H9 (cell line): ENCODE results near the gene EML4. TPM values are rescaled to one million over a fixed set of nuclear protein-coding genes. Genes with fewer than 3 reads are reported as not detected.

Experiments
- DNase-seq: peaks from one replicate; pipeline ENCODE4 v3.0.0-alpha.2; 2017
- H2AFZ ChIP-seq: one replicate; pipeline ENCODE4 v1.6.1; 2013; ENCODE audit warnings: mild to moderate bottlenecking, low read length, control low read depth, moderate library complexity
- H2AK5ac ChIP-seq: 2 replicates; pipeline ENCODE4 v1.6.1; 2013; ENCODE audit warnings: low read length, control low read depth, mixed read lengths; ENCODE audit not compliant: insufficient read length
- H2BK120ac ChIP-seq: one replicate; pipeline ENCODE4 v1.6.1; 2013; ENCODE audit warnings: low read depth, mild to moderate bottlenecking, low read length, control low read depth, inconsistent platforms; ENCODE audit not compliant: poor library complexity, severe bottlenecking
- H2BK12ac ChIP-seq: 2 replicates; pipeline ENCODE4 v1.6.1; 2013; ENCODE audit warnings: low read length, control low read depth, mixed read lengths, low read depth; ENCODE audit not compliant: insufficient read length
- H2BK15ac ChIP-seq: 2 replicates; pipeline ENCODE4 v1.6.1; 2013; ENCODE audit warnings: low read depth, low read length, control low read depth
- H2BK20ac ChIP-seq: one replicate; pipeline ENCODE4 v1.6.1; 2013; ENCODE audit warnings: low read depth, mild to moderate bottlenecking, low read length, control low read depth, inconsistent platforms; ENCODE audit not compliant: poor library complexity, severe bottlenecking
- H2BK5ac ChIP-seq: 2 replicates; pipeline ENCODE4 v1.6.1; 2013; ENCODE audit warnings: low read length, control low read depth, mixed read lengths; ENCODE audit not compliant: insufficient read length
- H3K14ac ChIP-seq: 2 replicates; pipeline ENCODE4 v1.6.1; 2013; ENCODE audit warnings: low read length, control low read depth; ENCODE audit not compliant: insufficient read depth
- H3K18ac ChIP-seq: 2 replicates; pipeline ENCODE4 v1.6.1; 2013; ENCODE audit warnings: low read depth, mild to moderate bottlenecking, mixed read lengths, low read length, control low read depth; ENCODE audit not compliant: insufficient read length
- H3K23ac ChIP-seq: 2 replicates; pipeline ENCODE4 v1.6.1; 2013; ENCODE audit warnings: low read length, control low read depth, mixed read lengths, low read depth; ENCODE audit not compliant: insufficient read length
- H3K23me2 ChIP-seq: 2 replicates; pipeline ENCODE4 v1.6.1; 2013; ENCODE audit warnings: low read depth, mild to moderate bottlenecking, mixed read lengths, low read length, control low read depth; ENCODE audit not compliant: insufficient read length, poor library complexity, severe bottlenecking
- H3K27ac ChIP-seq: 2 replicates; pipeline ENCODE4 v1.5.1; 2013; ENCODE audit warnings: low read length, control low read depth, mixed read lengths, low read depth; ENCODE audit not compliant: insufficient read length
- H3K27me3 ChIP-seq: 2 replicates; pipeline ENCODE4 v1.6.1; 2013; ENCODE audit warnings: low read length, control low read depth, inconsistent platforms; ENCODE audit not compliant: insufficient read depth
- H3K4ac ChIP-seq: 2 replicates; pipeline ENCODE4 v1.6.1; 2013; ENCODE audit warnings: low read depth, mild to moderate bottlenecking, control low read depth, inconsistent platforms, low read length, moderate library complexity
- H3K4me1 ChIP-seq: 2 replicates; pipeline ENCODE4 v1.6.1; 2013; ENCODE audit warnings: low read length, control low read depth, inconsistent platforms; ENCODE audit not compliant: insufficient read depth
- H3K4me2 ChIP-seq: 2 replicates; pipeline ENCODE4 v1.6.1; 2013; ENCODE audit warnings: low read length, control low read depth, mixed read lengths; ENCODE audit not compliant: insufficient read length, insufficient read depth
- H3K56ac ChIP-seq: 2 replicates; pipeline ENCODE4 v1.6.1; 2013; ENCODE audit warnings: low read depth, mild to moderate bottlenecking, mixed read lengths, low read length, control low read depth; ENCODE audit not compliant: insufficient read length
- H3K79me1 ChIP-seq: 2 replicates; pipeline ENCODE4 v1.6.1; 2013; ENCODE audit warnings: low read depth, mild to moderate bottlenecking, moderate library complexity, low read length, control low read depth, inconsistent platforms; ENCODE audit not compliant: insufficient read depth, poor library complexity, severe bottlenecking
- H3K79me2 ChIP-seq: 2 replicates; pipeline ENCODE4 v1.6.1; 2013; ENCODE audit warnings: low read length, control low read depth, inconsistent platforms; ENCODE audit not compliant: insufficient read depth
- H3K9ac ChIP-seq: 2 replicates; pipeline ENCODE4 v1.6.1; 2013; ENCODE audit warnings: low read length, control low read depth, mixed read lengths; ENCODE audit not compliant: insufficient read length; ENCODE audit errors: extremely low read depth
- H3K9me3 ChIP-seq: one replicate; pipeline ENCODE4 v1.6.1; 2013; ENCODE audit warnings: low read depth, low read length, inconsistent platforms; ENCODE audit not compliant: control insufficient read depth
- H3T11ph ChIP-seq: one replicate; pipeline ENCODE4 v1.6.1; 2013; ENCODE audit warnings: mild to moderate bottlenecking, low read length, control low read depth, inconsistent platforms
- H4K20me1 ChIP-seq: one replicate; pipeline ENCODE4 v1.6.1; 2013; ENCODE audit not compliant: control insufficient read depth, insufficient read length, insufficient read depth
- H4K5ac ChIP-seq: 2 replicates; pipeline ENCODE4 v1.6.1; 2013; ENCODE audit warnings: low read depth, mild to moderate bottlenecking, mixed read lengths, low read length, control low read depth; ENCODE audit not compliant: insufficient read length
- H4K8ac ChIP-seq: replicated peaks from 2 replicates; pipeline ENCODE4 v1.6.1; 2013; ENCODE audit warnings: low read length, control low read depth, mixed read lengths, low read depth; ENCODE audit not compliant: insufficient read length
- H4K91ac ChIP-seq: 2 replicates; pipeline ENCODE4 v1.6.1; 2013; ENCODE audit warnings: low read depth, mild to moderate bottlenecking, moderate library complexity, mixed read lengths, low read length, control low read depth; ENCODE audit not compliant: insufficient read length
- H3K27ac Mint-ChIP-seq, 3 experiments: 2 replicates in 2 of 3; 3 replicates in 1 of 3; pipeline ENCODE4 v1.8.0; 2020 to 2021; ENCODE audit warnings: mixed read lengths in 3 of 3, mild to moderate bottlenecking in 1 of 3, moderate library complexity in 1 of 3
- H3K27me3 Mint-ChIP-seq: 2 replicates; pipeline ENCODE4 v1.8.0; 2021; ENCODE audit warnings: low read depth, mild to moderate bottlenecking, moderate library complexity, mixed read lengths
- H3K36me3 Mint-ChIP-seq, 3 experiments: 2 replicates in 2 of 3; 3 replicates in 1 of 3; pipeline ENCODE4 v1.8.0; 2020 to 2021; ENCODE audit warnings: low read depth in 3 of 3, mixed read lengths in 3 of 3; ENCODE audit not compliant: insufficient read depth in 1 of 3
- H3K4me1 Mint-ChIP-seq, 2 experiments: 2 replicates each; pipeline ENCODE4 v1.8.0; 2020; ENCODE audit warnings: mixed read lengths in 2 of 2
- H3K4me3 Mint-ChIP-seq, 2 experiments: 2 replicates in 1 of 2; 3 replicates in 1 of 2; pipeline ENCODE4 v1.8.0; 2020 to 2021; ENCODE audit warnings: mild to moderate bottlenecking in 2 of 2, mixed read lengths in 2 of 2, moderate library complexity in 1 of 2
- H3K9me3 Mint-ChIP-seq, 2 experiments: 2 replicates in 1 of 2; 3 replicates in 1 of 2; pipeline ENCODE4 v1.8.0; 2020; ENCODE audit warnings: mild to moderate bottlenecking in 2 of 2, mixed read lengths in 2 of 2, moderate library complexity in 1 of 2
- CTCF ChIP-seq: fragments of 200-600 bp; sonication (generic); conservative IDR thresholded peaks from 3 replicates; pipeline ENCODE4 v1.8.0; 2021; ENCODE audit warnings: antibody characterized with exemption, mild to moderate bottlenecking
- WGBS: extraction: QIAGEN DNeasy Blood & Tissue Kit; methylation state at CpG from one replicate; pipeline ENCODE4 v1.1.7; 2013; ENCODE audit warnings: missing lambda C conversion rate, low lambda C conversion rate, mixed read lengths; ENCODE audit not compliant: insufficient read length; ENCODE audit errors: extremely low coverage; 5-methylcytosine and 5-hydroxymethylcytosine counted together
- total RNA-seq: library from RNA; stranded (reverse); gene quantifications from 2 replicates; pipeline ENCODE4 v1.2.1, GENCODE V29; 2021

EML4 gene
- total RNA-seq, 1 experiment from 2014 or later: 68.6 TPM

GRCh38 chr2:42139101-42139500 is 30.1 kb upstream of the EML4 start:
- no peak overlapping the region for H4K91ac ChIP-seq
- H3K9me3 Mint-ChIP-seq: no peaks in the 10 kb centered on the region
- WGBS: no CpG with 5 or more reads among the region's 3 CpGs
- H3K4ac ChIP-seq: no peak overlapping the region
- no peak overlapping the region for H3K9ac ChIP-seq
- peaks cover 3% of the 10 kb centered on the region for H3K27me3 Mint-ChIP-seq
- H3K79me1 ChIP-seq: no peaks in the 10 kb centered on the region
- no peak overlapping the region for H2BK12ac ChIP-seq
- H2BK15ac ChIP-seq: no peak overlapping the region
- no peak overlapping the region for H3K4me2 ChIP-seq
- H2BK20ac ChIP-seq: no peak overlapping the region
- no peak overlapping the region for H3K18ac ChIP-seq
- H3T11ph ChIP-seq: no peak overlapping the region
- no peaks in the 10 kb centered on the region for H3K36me3 Mint-ChIP-seq
- H2AFZ ChIP-seq: no peak overlapping the region
- no peaks in the 10 kb centered on the region for H3K9me3 ChIP-seq
- no peak overlapping the region for H2BK120ac ChIP-seq
- H3K4me3 Mint-ChIP-seq: no peak overlapping the region
- peaks cover 34% of the 10 kb centered on the region in 2 experiments for H3K4me1 Mint-ChIP-seq
- no peak overlapping the region for H3K23ac ChIP-seq
- no peak overlapping the region for H3K56ac ChIP-seq
- H4K5ac ChIP-seq: no peak overlapping the region
- H3K23me2 ChIP-seq: peaks cover 9% of the 10 kb centered on the region
- no peak for DNase-seq
- peaks cover 16% of the 10 kb centered on the region for H3K4me1 ChIP-seq
- H4K8ac ChIP-seq: no peak overlapping the region
- no peak for TF ChIP-seq CTCF
- no peak overlapping the region for H2AK5ac ChIP-seq
- no peak overlapping the region for H3K27ac Mint-ChIP-seq
- no peak overlapping the region for H3K14ac ChIP-seq
- H3K27me3 ChIP-seq: no peaks in the 10 kb centered on the region
- H3K27ac ChIP-seq: no peak overlapping the region
- H4K20me1 ChIP-seq: no peaks in the 10 kb centered on the region
- H2BK5ac ChIP-seq: no peak overlapping the region
- no peaks in the 10 kb centered on the region for H3K79me2 ChIP-seq
